KOPT-K1 (cell line): ENCODE results near the gene DAB1.
"Not testable (repeated sequence)": the region's sequence is repeated elsewhere in the genome, so short reads cannot be mapped to it uniquely, and the experiment has no call there.

ENCODE experiments used
- H3K27ac ChIP-seq: fragments of 200-600 bp; sonication (generic); 2 replicates; pipeline ENCODE4 v1.5.1; 2016; ENCODE audit warnings: antibody characterized with exemption, mild to moderate bottlenecking, low read depth, low read length; ENCODE audit not compliant: poor library complexity, severe bottlenecking
- H3K36me3 ChIP-seq: fragments of 200-600 bp; sonication (generic); 2 replicates; pipeline ENCODE4 v1.5.1; 2017; ENCODE audit warnings: antibody characterized with exemption, mild to moderate bottlenecking, low read length, moderate library complexity; ENCODE audit not compliant: insufficient read depth
- H3K9me3 ChIP-seq: fragments of 200-600 bp; sonication (generic); 2 replicates; pipeline ENCODE4 v1.5.1; 2017; ENCODE audit warnings: antibody characterized with exemption, low read length, mild to moderate bottlenecking; ENCODE audit not compliant: insufficient read depth, poor library complexity, severe bottlenecking

Gene DAB1

GRCh38 chr1:57234459-57234858 lies 189.4 kb downstream of the DAB1 start:
- no peaks in the 10 kb centered on the region for H3K36me3 ChIP-seq
- H3K27ac ChIP-seq = no peak overlapping the region
- H3K9me3 ChIP-seq = no peaks in the 10 kb centered on the region

GRCh38 chr1:57232500-57232899 lies 191.4 kb downstream of the DAB1 start:
- Histone ChIP-seq H3K36me3 (no peaks in the 10 kb centered on the region), H3K27ac (no peak overlapping the region), H3K9me3 (no peaks in the 10 kb centered on the region)

GRCh38 chr1:57229998-57230397 lies 193.9 kb downstream of the DAB1 start:
- Histone ChIP-seq H3K27ac (no peak overlapping the region), H3K9me3 (no peaks in the 10 kb centered on the region)

GRCh38 chr1:57229076-57229475 lies 194.8 kb downstream of the DAB1 start:
- H3K9me3 ChIP-seq = no peaks in the 10 kb centered on the region
- H3K27ac ChIP-seq = no peak overlapping the region
- no peaks in the 10 kb centered on the region for H3K36me3 ChIP-seq

More at GRCh38 chr1:57229998-57230397, 193.9 kb downstream of the DAB1 start:
- H3K36me3 ChIP-seq = no peaks in the 10 kb centered on the region

GRCh38 chr1:57222801-57223200 lies 201.1 kb downstream of the DAB1 start:
- no peak overlapping the region for H3K27ac ChIP-seq
- H3K9me3 ChIP-seq = no peaks in the 10 kb centered on the region
- no peaks in the 10 kb centered on the region for H3K36me3 ChIP-seq

- Histone ChIP-seq H3K36me3 (no peaks in the 10 kb centered on the region), H3K27ac (no peak overlapping the region), H3K9me3 (no peaks in the 10 kb centered on the region)
Measured at GRCh38 chr1:57222307-57222706, 201.6 kb downstream of the DAB1 start.

GRCh38 chr1:57220905-57221304 lies 203.0 kb downstream of the DAB1 start:
- H3K27ac ChIP-seq, H3K36me3 ChIP-seq, H3K9me3 ChIP-seq: not testable (repeated sequence)

- Histone ChIP-seq H3K9me3 (no peaks in the 10 kb centered on the region), H3K36me3 (no peaks in the 10 kb centered on the region), H3K27ac (no peak overlapping the region)
Measured at GRCh38 chr1:57218487-57219079, 205.3 kb downstream of the DAB1 start.

- Histone ChIP-seq H3K27ac (no peak overlapping the region), H3K36me3 (no peaks in the 10 kb centered on the region), H3K9me3 (no peaks in the 10 kb centered on the region)
Measured at GRCh38 chr1:57217905-57218304, 206.0 kb downstream of the DAB1 start.

- Histone ChIP-seq H3K27ac (no peak overlapping the region), H3K36me3 (no peaks in the 10 kb centered on the region), H3K9me3 (no peaks in the 10 kb centered on the region)
Measured at GRCh38 chr1:57214951-57215575, 208.8 kb downstream of the DAB1 start.

- Histone ChIP-seq H3K36me3 (no peaks in the 10 kb centered on the region), H3K27ac (no peak overlapping the region), H3K9me3 (no peaks in the 10 kb centered on the region)
Measured at GRCh38 chr1:57210881-57211280, 213.0 kb downstream of the DAB1 start.

- H3K27ac ChIP-seq = no peak overlapping the region
- H3K36me3 ChIP-seq = no peaks in the 10 kb centered on the region
- H3K9me3 ChIP-seq = no peaks in the 10 kb centered on the region
Measured at GRCh38 chr1:57209495-57209894, 214.4 kb downstream of the DAB1 start.

GRCh38 chr1:57208741-57209302 lies 215.0 kb downstream of the DAB1 start:
- Histone ChIP-seq H3K9me3 (no peaks in the 10 kb centered on the region), H3K27ac (no peak overlapping the region), H3K36me3 (no peaks in the 10 kb centered on the region)

GRCh38 chr1:57206038-57206437 lies 217.8 kb downstream of the DAB1 start:
- H3K36me3 ChIP-seq = no peaks in the 10 kb centered on the region
- no peak overlapping the region for H3K27ac ChIP-seq
- no peaks in the 10 kb centered on the region for H3K9me3 ChIP-seq

- no peak overlapping the region for H3K27ac ChIP-seq
- no peaks in the 10 kb centered on the region for H3K36me3 ChIP-seq
- H3K9me3 ChIP-seq = no peaks in the 10 kb centered on the region
Measured at GRCh38 chr1:57204942-57205787, 218.7 kb downstream of the DAB1 start.
